Lower leg skin (tissue), 4 donors: Measurements from ENCODE around the gene BCL2. TPM values are rescaled to one million over a fixed set of nuclear protein-coding genes. Genes with fewer than 3 reads are reported as not detected.
A peak's percentile ranks its signal among the peaks of the same experiment; 100 is the strongest.

ENCODE experiments used
- DNase-seq, 2 donors: peaks; one replicate each; pipeline ENCODE4 v3.0.0-alpha.2; 2019; ENCODE audit warnings: low spot score in 2 of 2
- H3K4me3 ChIP-seq: fragments of 200-600 bp; sonication (generic); 2 replicates; pipeline ENCODE4 v1.5.1; 2017; ENCODE audit warnings: mild to moderate bottlenecking, low read depth; ENCODE audit not compliant: poor library complexity, severe bottlenecking
- CTCF ChIP-seq, 3 donors: fragments of 450-650 bp; IDR thresholded peaks; one replicate each; pipeline ENCODE4 v1.5.1; 2016; ENCODE audit warnings: antibody characterized with exemption in 3 of 3, mild to moderate bottlenecking in 3 of 3, moderate library complexity in 2 of 3
- POLR2A ChIP-seq, 2 donors: fragments of 450-650 bp; IDR thresholded peaks; one replicate each; pipeline ENCODE4 v1.6.1; 2016 to 2017; ENCODE audit warnings: antibody characterized with exemption in 2 of 2, mild to moderate bottlenecking in 1 of 2, moderate library complexity in 1 of 2
- WGBS, 2 donors: methylation state at CpG; one replicate each; pipeline ENCODE4 v1.1.5; 2018; 5-methylcytosine and 5-hydroxymethylcytosine counted together
- intact Hi-C: fragments of 100-400 bp; cut with DNase I; formaldehyde crosslinking; loops from one replicate; pipeline ENCODE4 v1.15.0; 2023; ENCODE audit warnings: low total_unique reads
- total RNA-seq, 4 donors: library from RNA; depleted of rRNA; stranded (reverse); fragments of >200 nt; gene quantifications; one replicate each; pipeline ENCODE4 v1.1.0, GENCODE V29; 2016

The BCL2 gene
- total RNA-seq, 4 donors from 2014 or later, result 12.8 to 21.7 (median 18.2) TPM

GRCh38 chr18:63346031-63346430 is 26.5 kb upstream of the BCL2 start:
- H3K4me3 ChIP-seq, result no peak overlapping the region
- DNase-seq, result peak in 1 of 2 donors; percentile 72
- WGBS, 2 donors, result 27 to 30% methylated on average over 7 of the region's 7 CpGs
- TF ChIP-seq POLR2A (IDR thresholded peaks at IDR 0.05), result no peak
- no peak for TF ChIP-seq CTCF (IDR thresholded peaks at IDR 0.05)
- intact Hi-C loops, result loop anchor here (10.0 kb wide), 1 partner anchor 79 kb away; the partner anchor contains the start of gene VPS4B

GRCh38 chr18:63344918-63345317 is 25.3 kb upstream of the BCL2 start:
- intact Hi-C loops, result loop anchor here (10.0 kb wide), 1 partner anchor 80 kb away; the partner anchor contains the start of gene VPS4B
- TF ChIP-seq POLR2A (IDR thresholded peaks at IDR 0.05) (no peak), CTCF (IDR thresholded peaks at IDR 0.05) (no peak)
- no peak for DNase-seq
- no peak overlapping the region for H3K4me3 ChIP-seq
- 61 to 75% methylated on average over 2 of the region's 2 CpGs for WGBS, 2 donors

GRCh38 chr18:63344263-63344662 is 24.7 kb upstream of the BCL2 start:
- 83% methylated on average over 5 of the region's 5 CpGs for WGBS, 2 donors
- DNase-seq, result no peak
- intact Hi-C loops, result loop anchor here (10.0 kb wide), 1 partner anchor 81 kb away; the partner anchor contains the start of gene VPS4B
- TF ChIP-seq POLR2A (IDR thresholded peaks at IDR 0.05) (no peak), CTCF (IDR thresholded peaks at IDR 0.05) (no peak)
- no peak overlapping the region for H3K4me3 ChIP-seq

- H3K4me3 ChIP-seq, result no peak overlapping the region
- WGBS, 2 donors, result 42 to 50% methylated on average over 5 of the region's 5 CpGs
- TF ChIP-seq CTCF (IDR thresholded peaks at IDR 0.05) (no peak), POLR2A (IDR thresholded peaks at IDR 0.05) (no peak)
- no peak for DNase-seq
- intact Hi-C loops, result loop anchor here (10.0 kb wide), 1 partner anchor 83 kb away; the partner anchor contains the start of gene VPS4B
Observed at GRCh38 chr18:63342206-63342605, 22.6 kb upstream of the BCL2 start.

GRCh38 chr18:63339920-63340484 is 20.4 kb upstream of the BCL2 start:
- DNase-seq, result no peak
- no peak for TF ChIP-seq CTCF (IDR thresholded peaks at IDR 0.05)
- no peak for TF ChIP-seq POLR2A (IDR thresholded peaks at IDR 0.05)
- whole genome bisulfite sequencing, 2 donors, result 23 to 33% methylated on average over 4 of the region's 4 CpGs
- no peak overlapping the region for H3K4me3 ChIP-seq
- intact Hi-C loops, result loop anchor here (10.0 kb wide), 1 partner anchor 85 kb away; the partner anchor contains the start of gene VPS4B
